ENCODE data around the gene NRL.

- TF ChIP-seq CTCF (IDR thresholded peaks at IDR 0.05), result no peak
- no peak for TF ChIP-seq POLR2A (IDR thresholded peaks at IDR 0.05)
Observed at GRCh38 chr14:24162093-24162492, 47.3 kb upstream of the NRL start.
